HG03469 (cell line): ENCODE measurements around the gene TMEM108.

ENCODE experiments used
- ATAC-seq: cut with Tn5 transposase; IDR thresholded peaks from one replicate; pipeline ENCODE4 v1.9.1; 2021; ENCODE audit warnings: mild to moderate bottlenecking, moderate library complexity, moderate number of reproducible peaks; ENCODE audit not compliant: unreplicated experiment

The TMEM108 gene

GRCh38 chr3:133301731-133302130 lies 263.5 kb downstream of the TMEM108 start:
- ATAC-seq = no peak

GRCh38 chr3:133303430-133303829 lies 265.2 kb downstream of the TMEM108 start:
- ATAC-seq = no peak

GRCh38 chr3:133317866-133318265 lies 279.7 kb downstream of the TMEM108 start:
- no peak for ATAC-seq

DNA sequence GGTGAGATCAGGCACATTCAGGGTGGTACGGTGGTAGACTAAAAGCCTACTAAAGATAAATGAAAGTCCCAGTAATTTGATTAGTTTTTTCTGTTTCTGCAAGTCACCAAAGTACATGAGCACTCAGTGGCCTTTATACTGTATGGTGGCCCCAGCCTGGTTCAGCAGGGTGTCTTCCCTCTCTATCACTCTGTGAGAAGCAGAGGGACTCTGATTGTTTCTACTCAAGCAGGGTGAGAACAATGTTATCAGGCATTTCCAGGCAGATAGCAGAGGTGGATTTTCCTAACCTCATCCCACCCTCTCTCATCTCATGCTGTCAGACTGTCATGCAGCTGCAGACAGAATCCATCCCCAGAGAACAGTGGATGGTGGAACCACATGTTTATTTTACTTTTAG lies 290.2 kb downstream of the TMEM108 start:
- no peak for ATAC-seq

DNA sequence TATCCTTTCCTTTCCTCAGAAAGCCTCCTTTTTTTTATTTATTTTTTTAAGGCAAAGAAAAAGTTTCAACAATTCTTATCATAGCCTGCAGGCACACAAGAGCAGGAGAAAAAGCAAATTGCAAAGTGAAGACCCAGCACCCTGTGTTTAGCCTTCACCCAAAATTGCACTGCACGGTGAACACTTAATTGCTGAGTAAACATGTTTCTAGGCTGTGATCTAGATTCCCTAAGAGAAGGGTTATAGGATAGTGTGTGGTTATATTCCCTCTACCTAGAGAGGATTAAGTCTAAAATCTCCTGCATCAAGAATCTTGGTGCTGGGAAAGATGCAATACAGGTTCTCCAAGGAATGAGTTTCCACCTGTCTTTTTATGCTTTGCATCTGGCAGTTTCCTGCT lies 291.4 kb downstream of the TMEM108 start:
- no peak for ATAC-seq

DNA sequence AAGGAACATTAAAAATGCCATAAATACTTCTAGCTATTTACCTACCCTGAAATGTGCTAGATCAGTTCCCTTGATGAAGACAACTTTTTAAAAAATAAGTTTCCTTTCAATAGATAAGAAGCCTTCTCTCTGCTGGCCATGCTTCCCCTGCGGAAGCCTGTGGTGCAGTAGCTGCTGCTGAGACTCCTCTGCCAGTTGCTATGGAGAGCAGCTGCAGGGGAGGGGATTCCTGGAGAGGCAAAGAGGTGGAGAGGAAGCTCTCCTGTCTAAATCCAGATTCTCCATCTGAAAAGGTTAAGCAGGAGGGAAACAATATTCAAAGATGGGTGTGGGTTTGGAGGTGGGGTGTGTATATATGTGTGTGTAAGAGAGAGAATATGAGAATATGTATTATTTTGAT lies 291.9 kb downstream of the TMEM108 start:
- ATAC-seq = no peak

DNA sequence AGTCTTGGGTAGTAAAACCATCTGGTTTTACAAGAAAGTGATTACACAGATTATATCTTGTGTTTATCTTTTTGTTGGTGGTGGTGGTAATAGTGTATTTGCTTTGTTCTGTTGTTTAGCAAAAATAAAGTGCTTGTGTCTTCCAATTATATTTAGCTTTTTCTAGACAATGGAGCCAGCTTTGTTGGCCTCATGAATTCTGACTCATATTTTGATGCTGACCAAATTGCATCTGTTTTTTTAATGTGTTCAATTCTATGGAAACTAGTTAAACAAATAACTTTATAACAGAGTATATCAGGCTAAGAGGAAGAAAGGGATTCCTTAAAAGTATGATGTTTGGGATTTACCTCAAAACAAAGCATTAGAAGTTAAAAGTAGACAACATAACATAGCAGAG lies 292.3 kb downstream of the TMEM108 start:
- no peak for ATAC-seq

DNA sequence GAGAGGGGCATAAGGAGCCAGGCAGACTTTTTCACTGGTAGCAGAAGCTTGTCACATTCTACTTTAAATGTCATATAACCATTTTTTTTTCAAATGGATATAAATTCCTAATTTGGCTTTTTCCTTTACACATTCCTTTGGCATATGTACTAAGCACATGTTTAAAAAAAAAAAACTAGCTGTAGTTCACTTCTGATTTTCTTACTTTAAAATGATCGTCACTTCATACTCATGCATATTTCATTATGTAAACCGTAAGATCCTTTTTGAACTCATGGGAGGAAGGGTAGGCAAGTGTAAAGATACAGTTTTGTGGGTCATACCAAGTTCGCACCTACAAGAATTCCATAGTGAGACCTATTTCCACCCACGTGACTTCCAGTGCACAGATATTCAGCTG lies 316.5 kb downstream of the TMEM108 start:
- ATAC-seq = no peak

DNA sequence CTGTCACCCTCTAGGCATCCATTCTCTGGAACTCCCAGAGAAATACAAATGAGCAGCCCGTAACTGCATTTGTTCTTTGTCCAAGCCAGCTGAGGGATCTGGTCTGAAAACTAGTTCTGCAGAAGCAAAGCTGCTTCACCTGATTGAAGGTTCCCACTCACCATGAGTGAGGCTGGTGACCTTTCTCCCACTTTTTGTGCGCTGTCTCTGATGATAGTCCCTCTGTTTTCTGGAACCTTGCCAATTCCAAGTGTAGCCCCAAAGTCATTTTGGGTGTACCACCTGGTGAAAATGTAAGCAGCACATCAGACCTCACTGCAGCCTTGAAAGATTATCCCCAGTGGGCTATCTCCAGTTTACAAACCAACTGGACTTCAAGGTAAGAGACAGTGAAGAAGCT lies 322.3 kb downstream of the TMEM108 start:
- ATAC-seq = no peak

DNA sequence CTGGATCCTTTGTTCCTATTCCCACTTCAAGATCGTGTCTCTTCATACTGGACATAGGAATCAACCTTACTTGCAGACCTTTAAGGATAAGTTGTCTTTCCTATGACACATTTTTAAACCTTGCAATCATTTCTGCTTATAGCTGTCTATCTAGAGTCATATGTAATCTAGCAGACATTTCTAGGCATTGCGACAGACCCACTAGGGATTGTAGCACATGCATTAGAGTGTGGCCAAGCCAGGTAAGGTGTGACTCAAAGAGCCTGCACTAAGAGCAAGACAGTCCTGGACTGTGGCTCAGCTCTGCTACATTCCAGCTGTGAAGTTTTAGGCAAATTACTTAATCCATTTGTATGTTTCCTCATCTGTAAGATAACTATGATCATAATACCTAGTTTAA lies 322.8 kb downstream of the TMEM108 start:
- ATAC-seq = no peak

GRCh38 chr3:133361435-133361834 lies 323.2 kb downstream of the TMEM108 start:
- no peak for ATAC-seq

- no peak for ATAC-seq
Measured at GRCh38 chr3:133362539-133362938, 324.3 kb downstream of the TMEM108 start.

GRCh38 chr3:133364704-133365103 lies 326.5 kb downstream of the TMEM108 start:
- no peak for ATAC-seq

DNA sequence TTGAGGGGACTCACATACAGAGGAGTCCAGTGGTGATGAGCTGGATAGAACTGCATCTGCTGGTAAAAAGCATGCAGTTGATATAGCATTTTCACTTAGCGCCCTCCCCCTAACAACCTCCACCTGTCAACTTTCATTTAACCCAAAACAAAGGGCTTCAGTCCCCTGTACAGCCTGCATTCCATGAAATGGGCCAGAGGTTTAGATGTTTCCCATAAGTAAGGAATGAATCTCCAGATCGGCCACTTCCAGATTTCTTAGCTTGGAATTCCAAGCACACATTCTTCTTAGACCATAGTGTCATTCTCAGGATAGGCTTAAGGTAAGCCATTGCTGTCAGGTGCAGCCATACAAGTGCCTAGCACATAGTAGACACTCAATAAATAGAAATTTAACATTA lies 328.7 kb downstream of the TMEM108 start:
- no peak for ATAC-seq

- ATAC-seq = no peak
Measured at GRCh38 chr3:133367403-133367802, 329.2 kb downstream of the TMEM108 start.

GRCh38 chr3:133367956-133368355 lies 329.8 kb downstream of the TMEM108 start:
- no peak for ATAC-seq

- ATAC-seq = no peak
Measured at GRCh38 chr3:133368371-133369067, 330.3 kb downstream of the TMEM108 start.

DNA sequence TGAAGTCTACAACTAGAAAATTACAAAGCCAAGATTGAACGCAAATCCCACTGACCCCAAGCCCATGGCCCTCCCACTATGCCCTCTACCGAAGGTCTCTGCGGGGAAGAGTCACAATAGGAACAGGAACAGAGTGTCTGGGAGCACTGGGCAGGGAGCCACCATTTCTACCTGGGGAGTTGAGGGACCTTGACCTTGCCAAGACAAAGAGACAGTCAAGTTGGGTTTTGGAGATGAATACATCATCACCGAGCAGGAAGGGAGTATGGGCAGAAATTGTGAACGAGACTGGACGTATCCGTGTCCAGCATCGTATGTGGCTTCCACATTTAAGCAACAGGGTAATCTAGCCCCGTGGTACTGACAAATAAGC lies 330.9 kb downstream of the TMEM108 start:
- ATAC-seq = no peak

DNA sequence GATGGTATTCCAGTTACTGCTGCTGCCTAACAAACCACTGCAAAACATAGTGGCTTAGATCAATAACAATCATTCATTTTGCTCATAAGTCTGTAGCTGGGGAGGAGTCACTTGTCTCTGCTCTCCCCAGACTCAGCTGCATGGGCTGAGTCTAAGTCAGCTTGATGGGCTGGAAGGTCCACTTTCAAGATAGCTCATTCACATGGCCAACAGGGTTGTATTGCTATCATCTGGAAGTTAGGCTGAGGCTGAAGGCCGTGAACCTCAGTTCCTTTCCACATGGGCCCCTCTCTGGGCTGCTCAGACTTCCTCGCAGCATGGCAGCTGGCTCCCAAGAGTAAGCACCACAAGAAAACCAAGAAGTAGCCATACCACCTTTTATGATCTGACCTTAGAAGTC lies 333.0 kb downstream of the TMEM108 start:
- ATAC-seq = no peak

- no peak for ATAC-seq
Measured at GRCh38 chr3:133371676-133372075, 333.5 kb downstream of the TMEM108 start.

- ATAC-seq = no peak
Measured at GRCh38 chr3:133374708-133375402, 336.7 kb downstream of the TMEM108 start.

DNA sequence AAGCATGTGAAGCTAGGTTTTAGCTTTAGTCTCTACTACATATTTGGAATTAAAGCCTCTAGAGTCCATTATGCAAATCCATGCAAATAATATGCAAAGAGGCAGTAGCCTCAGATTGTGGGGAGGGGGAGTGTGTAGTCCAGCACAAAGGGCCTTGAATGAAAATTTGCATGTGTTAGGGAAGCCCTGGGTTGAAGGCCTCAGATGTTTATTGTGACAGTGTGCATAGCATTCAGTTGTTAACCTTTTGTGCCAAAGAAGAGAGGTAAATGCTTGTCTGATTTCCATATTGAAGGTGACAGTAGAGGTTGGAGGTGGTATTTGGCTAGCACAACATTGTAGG lies 337.2 kb downstream of the TMEM108 start:
- ATAC-seq = no peak

DNA sequence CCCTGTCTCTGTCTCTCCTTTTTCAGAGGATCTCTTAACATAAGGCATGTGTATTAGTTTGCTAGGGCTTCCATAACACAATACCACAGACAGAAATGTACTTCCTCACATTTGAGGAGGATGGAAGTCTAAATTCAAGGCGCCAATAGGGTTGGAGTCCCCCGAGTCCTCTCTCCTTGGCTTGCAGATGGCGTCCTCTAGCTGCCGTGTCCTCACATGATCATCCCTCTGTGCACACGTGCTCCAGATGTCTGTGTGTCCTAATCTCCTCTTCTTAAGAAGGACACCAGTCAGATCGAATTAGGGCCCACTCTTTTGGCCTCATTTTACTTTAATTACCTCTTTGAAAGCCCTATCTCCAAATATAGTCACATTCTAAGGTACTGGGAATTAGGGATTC lies 338.6 kb downstream of the TMEM108 start:
- ATAC-seq = no peak
